Globus pallidus (tissue), 1 donor: ENCODE results near the gene TREM1.

Source experiments
- DNase-seq: peaks from one replicate; pipeline ENCODE4 v3.0.0-alpha.2; 2015; ENCODE audit warnings: low spot score

TREM1 gene

DNA sequence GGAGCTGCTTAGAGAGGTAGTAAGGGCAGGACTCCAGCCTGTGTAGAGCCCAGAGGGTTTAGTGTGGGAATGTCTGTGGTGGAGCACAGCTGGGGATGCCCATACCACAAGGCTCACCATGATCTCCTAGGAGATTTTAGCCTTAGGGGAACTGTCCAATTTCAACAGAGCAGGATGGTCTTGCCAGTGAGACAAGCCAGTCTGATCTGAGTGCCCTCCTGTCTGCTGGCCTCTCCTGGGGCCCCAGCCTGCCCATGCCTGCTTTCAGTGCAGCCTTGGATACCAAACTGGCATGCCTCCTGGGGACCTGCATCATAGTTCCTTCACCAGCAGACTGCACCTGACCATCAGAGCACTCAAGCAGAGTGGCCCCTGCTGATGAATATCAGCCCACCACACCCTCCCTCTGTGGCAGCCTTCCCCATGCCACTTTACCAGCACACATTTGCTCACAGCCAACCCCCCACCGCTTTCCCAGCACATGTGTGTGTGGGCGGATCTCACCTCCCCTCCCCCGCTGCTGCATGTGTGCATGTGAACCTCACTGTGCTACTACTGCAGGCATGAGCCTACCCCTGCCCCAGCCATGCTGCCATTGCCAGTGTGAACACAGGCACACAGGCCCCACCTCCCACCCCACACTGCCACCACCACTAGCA lies 7.9 kb upstream of the TREM1 start:
- no peak for DNase-seq

DNA sequence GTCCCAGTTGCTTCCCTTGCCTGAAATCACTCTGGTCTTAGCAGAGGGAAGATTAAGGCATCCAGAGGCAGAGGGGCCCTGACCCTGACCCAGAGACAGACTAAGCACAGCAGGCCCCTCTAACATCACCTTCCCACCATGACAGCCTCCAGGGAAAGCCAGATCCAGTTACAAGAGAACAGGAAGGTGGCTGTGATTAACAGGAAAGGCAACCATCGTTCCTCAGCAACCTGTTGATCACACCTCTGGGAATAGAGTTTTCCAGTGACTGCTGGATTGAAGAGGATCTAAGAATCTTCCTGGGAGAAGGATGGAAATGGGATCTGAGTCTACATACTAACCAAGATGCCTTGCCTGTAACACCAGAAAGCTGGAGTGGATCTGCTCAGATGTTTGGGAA lies 5.2 kb upstream of the TREM1 start:
- DNase-seq = no peak

- no peak for DNase-seq
Observed at GRCh38 chr6:41289815-41290214, 3.3 kb upstream of the TREM1 start.

- no peak for DNase-seq
Observed at GRCh38 chr6:41288754-41289129, 2.3 kb upstream of the TREM1 start.

DNA sequence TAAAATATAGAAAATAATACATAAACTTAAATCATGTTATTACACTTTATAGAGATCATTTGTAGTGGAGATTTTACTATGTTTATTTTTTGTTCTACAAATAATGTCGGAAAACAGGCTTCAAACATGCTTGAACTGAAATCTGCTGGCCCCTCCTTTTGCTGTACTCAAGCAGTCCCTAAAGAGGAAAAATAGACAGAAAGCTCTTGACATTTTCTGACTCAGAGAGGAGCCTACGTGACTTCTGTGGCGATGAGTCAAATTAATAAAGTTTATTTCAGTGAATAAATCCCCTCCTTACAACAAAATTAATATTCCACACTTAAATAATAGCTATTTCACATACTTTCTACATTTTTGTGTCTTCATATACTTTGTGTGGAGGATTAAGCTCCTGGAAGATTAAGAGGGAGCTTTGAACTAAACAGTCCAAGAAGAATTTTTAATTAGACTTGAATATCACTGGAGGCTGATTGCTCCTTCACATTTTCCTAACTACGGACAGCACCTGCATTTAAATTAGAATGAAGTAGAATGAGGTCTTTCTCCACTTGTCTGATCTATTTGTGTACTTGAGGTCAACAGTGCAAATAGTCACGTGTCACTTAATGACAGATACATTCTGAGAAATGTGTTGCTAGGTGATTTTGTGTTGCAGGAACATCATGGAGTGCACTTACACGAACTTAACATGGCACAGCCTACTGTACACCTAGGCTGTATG lies 1.7 kb upstream of the TREM1 start:
- no peak for DNase-seq

GRCh38 chr6:41284726-41285125 lies 1.8 kb downstream of the TREM1 start:
- DNase-seq = no peak

DNA sequence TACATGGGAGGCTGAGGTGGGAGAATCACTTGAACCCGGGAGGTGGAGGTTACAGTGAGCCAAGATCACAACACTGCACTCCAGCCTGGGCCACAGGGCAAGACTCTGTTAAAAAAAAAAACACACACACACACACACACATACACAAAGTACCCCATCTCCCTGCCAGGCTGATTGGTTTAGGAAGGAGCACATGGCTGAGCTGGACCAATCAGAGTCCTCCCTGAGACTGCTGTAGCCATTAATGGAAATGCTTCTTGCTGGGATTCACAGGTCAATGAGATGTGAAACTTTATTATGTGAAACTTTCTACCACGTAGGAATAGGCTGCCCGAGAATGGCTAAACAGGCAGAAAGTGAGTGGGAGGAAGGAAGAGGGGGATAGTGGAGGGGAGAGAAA lies 2.9 kb downstream of the TREM1 start:
- no peak for DNase-seq

- no peak for DNase-seq
Observed at GRCh38 chr6:41280381-41281057, 6.0 kb downstream of the TREM1 start.

- no peak for DNase-seq
Observed at GRCh38 chr6:41278699-41279405, 7.6 kb downstream of the TREM1 start.

DNA sequence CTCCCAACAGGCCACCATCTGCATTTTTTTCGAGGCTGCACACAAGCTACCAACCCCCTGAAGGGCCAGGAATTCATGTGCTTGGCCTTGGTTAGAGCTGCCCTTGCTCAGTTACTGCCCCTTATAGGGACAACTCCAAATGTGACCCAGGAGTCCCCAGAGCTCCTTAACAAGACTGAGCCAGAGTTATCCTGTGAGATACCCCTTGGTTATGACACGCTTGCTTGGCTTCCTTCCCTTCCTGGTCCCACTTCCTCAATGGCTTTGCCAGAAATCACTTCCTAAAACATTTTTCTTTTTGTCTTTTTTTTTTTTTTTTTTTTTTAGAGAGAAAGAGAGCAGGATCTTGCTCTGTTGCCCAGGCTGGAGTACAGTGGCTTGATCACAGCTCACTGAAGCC lies 8.9 kb downstream of the TREM1 start:
- DNase-seq = no peak

GRCh38 chr6:41275489-41275888 lies 11.0 kb downstream of the TREM1 start:
- DNase-seq = no peak

GRCh38 chr6:41274256-41274655 lies 12.2 kb downstream of the TREM1 start:
- DNase-seq = no peak

DNA sequence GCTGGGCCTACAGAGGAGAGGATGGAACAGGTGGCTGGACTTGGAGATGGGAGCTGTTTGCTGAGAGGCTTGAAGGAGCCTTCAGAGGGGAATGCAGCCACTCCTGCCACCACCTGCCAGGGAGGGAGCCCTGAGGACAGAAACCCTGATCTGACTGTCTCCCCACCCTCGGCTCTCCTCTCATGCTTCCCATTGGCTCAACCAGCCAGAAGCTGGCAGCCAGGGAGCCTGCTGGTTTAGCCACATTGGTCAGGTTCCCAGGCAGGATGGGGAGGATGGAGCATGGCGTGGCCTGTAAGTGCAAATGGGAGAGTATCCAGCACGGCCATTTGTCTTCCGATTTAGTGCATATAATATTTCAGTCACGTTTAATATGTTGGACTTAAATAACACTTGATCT lies 12.8 kb downstream of the TREM1 start:
- DNase-seq = no peak

DNA sequence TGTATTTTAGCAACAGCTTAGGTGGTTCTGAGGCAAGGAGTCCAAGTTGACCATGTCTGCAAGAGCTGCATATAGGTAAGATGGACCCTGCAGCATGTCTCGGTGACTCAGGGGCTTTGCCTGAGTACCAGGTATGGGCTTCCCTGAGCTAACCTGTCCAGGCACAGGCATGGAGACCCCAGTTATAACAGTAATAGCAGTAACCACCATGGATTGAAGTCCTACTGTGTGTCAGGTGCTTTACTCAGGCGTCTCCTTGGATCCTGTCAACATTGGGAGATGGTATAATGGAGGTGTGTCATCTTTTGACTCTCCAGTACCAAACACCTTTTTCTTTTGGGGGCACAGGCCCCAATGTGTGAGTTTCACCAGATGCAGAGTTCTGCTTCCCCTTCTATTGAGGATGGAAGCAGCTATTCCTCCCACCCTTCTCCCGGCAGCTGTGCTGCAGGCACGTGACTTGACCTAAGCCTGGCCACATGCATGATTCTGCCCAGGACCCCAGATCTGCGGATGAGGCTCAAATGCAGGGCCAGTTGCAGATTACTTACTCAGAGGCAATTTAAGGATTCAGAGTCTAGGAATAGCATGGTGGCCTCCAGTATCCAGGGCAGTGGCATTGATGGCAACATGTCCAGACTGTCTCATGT lies 13.8 kb downstream of the TREM1 start:
- no peak for DNase-seq

DNA sequence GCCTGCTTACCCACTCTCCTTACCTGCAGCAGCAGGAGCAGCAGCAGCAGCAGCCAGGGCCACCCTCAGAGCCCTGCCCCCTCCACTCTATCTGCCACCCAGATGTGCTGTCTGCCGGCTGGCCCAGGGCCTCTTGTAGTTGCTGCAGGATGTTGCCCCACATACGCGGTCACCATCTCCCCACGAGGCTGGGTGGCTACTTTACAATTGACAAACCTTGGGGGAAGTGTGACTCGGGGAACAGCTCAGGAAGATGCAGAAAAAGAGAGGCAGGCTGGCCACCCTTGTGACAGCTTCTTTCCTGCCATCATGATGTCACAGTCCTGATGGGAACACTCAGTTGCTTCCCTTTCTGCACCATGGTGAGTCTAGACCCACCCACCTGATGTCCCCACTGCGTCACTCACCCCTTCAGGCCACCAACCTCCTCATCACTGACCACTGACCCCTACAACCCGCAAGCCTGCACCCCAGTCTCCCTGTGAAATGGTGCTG lies 14.5 kb downstream of the TREM1 start:
- peak; percentile 6 for DNase-seq

DNA sequence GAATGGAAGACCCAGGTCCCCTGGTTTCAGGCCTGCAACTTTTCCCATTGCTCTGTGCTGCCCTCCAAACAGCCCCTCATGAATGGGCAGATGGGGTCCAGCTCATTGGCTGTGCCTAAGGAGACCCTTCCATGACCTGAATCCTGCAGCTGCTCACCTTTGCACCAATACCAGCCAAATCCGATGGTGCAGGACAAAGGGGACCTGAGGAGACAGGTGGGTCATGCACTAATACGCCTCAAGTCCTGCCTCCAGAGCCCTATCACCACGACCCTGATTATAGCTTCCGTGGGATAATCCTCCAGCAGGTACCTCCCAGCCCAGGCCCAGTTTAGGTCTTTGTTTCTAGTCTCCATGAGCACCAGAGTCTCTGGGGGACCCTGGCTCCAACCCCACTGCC lies 16.8 kb downstream of the TREM1 start:
- DNase-seq = no peak

DNA sequence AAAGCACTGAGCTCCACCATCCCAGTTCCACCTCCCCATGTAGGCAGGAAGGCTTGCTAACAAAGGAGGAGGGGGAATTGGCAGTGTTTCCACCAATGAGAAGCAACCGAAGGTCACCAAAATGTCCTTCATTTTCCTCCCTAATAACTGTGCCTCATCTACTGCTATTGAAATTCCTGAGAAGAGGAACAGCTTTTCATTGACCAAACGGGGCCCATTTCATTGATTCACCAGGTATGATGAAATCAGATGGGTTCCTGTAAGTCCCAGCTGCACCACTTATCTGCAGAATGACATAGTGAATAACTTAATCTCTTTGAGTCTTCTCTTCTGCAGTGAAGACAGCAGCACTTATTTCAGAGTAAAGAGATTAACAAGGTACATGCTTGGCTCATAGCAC lies 17.3 kb downstream of the TREM1 start:
- no peak for DNase-seq

GRCh38 chr6:41268478-41268877 lies 18.0 kb downstream of the TREM1 start:
- DNase-seq = no peak

- no peak for DNase-seq
Observed at GRCh38 chr6:41266541-41266940, 19.9 kb downstream of the TREM1 start.

DNA sequence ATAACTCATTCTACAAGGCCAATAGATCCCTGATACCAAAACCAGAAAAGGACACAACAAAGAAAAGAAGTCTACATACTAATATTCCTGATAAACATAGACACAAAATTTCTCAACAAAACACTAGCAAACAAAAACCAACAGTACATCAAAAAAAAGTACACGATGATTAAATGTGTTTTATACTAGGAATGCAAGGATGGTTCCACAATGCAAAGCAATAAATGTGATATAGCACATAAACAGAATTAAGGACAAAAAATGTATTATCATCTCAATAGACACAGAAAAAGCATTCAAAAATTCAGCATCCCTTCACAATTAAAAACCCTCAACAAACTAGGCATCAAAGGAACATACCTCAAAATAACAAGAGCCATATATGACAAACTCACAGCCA lies 23.2 kb downstream of the TREM1 start:
- no peak for DNase-seq

DNA sequence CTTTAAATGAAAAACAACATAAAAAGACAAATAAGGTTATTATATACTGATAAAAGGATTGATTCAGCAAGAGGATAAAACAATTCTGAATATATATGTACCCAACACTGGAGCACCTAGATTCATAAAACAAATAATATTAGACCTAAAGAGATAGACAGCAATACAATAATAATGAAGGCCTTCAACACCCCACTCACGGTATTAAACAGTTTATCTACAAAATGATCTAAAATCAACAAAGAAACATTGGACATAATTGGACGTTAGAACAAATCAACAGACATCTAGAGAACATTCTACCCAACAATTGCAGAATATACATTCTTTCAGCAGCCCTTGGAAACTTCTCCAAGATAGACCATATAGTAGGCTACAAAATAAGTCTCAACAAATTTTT lies 24.1 kb downstream of the TREM1 start:
- no peak for DNase-seq

DNA sequence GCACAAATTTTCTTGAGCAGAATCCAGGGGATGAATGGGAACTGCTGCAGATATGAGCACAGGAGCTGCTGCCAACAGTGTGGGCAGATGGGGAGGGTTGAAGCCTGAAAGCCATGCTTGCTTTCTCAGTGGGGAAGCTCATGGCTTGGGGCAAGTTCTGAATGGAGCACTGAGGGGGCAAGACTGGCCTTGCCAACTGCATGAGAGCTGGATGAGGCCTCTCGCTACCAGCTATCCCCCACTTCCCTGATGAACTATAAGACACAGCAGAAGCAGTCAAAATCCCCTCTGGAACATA lies 28.3 kb downstream of the TREM1 start:
- DNase-seq = no peak
